Adipose tissue (tissue), 3 donors: ENCODE results near the gene PLPP3. TPM values are rescaled to one million over a fixed set of nuclear protein-coding genes. Genes with fewer than 3 reads are reported as not detected.

Experiments used
- H3K27ac ChIP-seq: one replicate; pipeline ENCODE4 v1.5.1; 2013; ENCODE audit warnings: low read depth, low read length
- WGBS, 3 donors: extraction: QIAGEN DNeasy Blood & Tissue Kit; methylation state at CpG; one replicate each; pipeline ENCODE4 v1.1.7; 2013; 5-methylcytosine and 5-hydroxymethylcytosine counted together
- polyA plus RNA-seq, 3 donors: library from polyadenylated mRNA; stranded (reverse); fragments of 200-250 nt; gene quantifications; one replicate each; pipeline ENCODE4 v1.2.3, GENCODE V29; 2013
- donor health status: healthy with polysubstance abuse.
- donor health status: Bipolar disorder and iron deficiency.
- donor health status: healthy.

Gene PLPP3
- polyA plus RNA-seq, 3 donors = 24.1 to 174 (median 93.5) TPM

DNA sequence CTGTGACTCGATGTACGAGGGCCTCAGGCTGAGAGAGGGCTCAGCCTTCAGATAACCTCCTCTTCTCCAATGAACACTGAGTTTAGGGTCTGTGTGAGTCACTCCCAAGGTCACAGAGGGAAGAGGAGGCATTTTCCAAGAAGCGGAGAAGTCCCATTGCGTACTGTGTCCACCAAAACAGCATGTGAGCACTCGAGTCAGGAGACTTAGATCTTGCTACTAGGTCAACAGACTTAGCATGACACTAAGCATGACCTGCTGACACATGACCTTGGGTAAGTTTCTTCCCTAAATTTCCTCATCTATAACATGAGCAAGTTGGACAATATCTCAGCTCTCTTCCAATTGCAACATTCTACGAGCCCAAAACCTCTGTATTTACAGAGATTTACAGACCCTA lies 68.0 kb downstream of the PLPP3 start:
- no peak overlapping the region for H3K27ac ChIP-seq
- 74 to 82% (median 80%) methylated on average over 6 of the region's 6 CpGs for WGBS, 3 donors

DNA sequence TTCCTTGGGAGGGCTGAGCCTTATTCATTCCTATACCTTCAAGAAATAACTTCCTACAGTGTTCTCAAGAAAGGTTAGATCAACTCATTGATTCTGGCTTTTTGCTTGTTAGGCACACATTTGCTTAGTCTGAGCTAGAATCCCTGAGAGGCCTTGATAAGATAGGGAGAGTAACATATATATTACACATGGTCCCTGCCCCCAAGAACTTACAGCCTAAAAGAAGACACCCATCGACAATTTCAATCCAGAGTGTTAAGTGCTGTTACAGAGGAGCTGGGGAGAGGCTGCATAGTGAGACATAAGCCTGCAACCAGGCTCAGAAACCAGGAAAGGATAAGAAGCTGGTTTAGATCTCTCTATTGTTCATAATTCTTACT lies 68.7 kb downstream of the PLPP3 start:
- H3K27ac ChIP-seq = no peak overlapping the region
- WGBS, 3 donors = 25 to 50% (median 31%) methylated on average over 1 of the region's 1 CpG

DNA sequence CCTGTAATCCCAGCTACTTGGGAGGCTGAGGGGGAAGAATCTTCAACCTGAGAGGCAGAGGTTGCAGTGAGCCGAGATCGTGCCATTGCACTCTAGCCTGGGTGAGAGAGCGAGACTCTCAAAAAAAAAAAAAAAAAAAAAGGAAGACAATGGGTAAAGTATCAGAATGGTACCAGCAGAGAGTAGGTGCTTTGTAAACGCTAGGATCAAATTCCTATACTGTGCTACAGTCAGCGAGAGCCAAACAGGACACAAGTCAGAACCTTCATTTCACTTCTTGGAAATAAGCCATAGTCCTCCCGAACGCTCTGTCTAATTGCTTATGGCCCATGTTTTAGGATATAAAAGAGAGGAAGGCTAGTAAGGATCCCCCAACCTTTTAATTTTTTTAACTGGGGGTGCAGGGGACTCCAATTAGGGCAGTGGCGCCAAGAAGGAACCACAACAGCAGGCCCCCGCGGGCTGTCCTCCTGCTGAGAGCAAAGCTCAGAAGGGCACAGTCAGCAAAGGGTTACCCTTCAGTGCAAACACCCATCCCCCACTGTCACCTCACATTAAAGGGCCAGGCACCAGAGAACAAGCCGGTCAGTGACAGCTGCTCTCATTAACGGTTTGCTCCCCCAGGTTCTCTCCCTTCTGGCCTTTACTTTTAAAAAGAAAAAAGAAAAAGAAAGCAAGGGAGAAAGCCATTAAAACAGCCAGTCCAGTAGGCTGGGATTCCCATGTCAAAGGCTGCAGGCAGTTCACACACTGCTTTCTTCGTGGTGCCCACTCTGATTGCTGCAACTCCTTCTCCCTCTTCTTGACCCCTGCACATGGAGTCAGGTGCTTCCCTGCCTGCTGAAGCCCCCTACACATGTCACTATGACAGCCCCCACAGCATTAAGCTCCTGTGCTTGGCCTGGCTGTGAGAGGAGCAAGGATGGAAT lies 69.4 kb downstream of the PLPP3 start:
- WGBS, 3 donors = 58 to 65% (median 64%) methylated on average over 13 of the region's 13 CpGs
- no peak overlapping the region for H3K27ac ChIP-seq

DNA sequence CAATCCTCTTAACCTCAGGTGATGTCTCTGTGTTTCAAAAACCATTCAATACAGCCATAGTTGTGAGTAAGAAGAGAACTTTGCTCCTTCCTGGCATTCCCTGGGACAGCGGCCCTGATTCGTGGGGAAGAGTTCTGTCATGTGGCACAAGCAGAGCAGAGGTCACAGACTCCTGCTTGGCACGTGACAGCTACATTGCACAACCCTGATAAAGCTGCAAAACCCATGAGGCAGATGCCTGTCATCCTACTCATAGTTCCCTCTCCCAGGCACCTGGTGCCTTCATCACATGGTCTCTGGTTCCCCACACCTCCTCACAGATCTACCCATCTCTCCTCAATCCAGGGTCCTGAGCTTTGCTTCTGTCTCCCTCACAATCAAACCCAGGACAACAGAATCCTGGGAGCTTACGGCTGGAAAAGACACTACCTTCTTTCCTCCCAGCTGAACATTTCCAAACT lies 70.8 kb downstream of the PLPP3 start:
- WGBS, 3 donors = 28 to 44% (median 41%) methylated on average over 4 of the region's 4 CpGs
- H3K27ac ChIP-seq = no peak overlapping the region

- 45 to 91% (median 80%) methylated on average over 3 of the region's 3 CpGs for WGBS, 3 donors
- no peak overlapping the region for H3K27ac ChIP-seq
These were observed 71.3 kb downstream of the PLPP3 start for GRCh38 chr1:56507925-56508522.

GRCh38 chr1:56506951-56507491 lies 72.3 kb downstream of the PLPP3 start:
- H3K27ac ChIP-seq = no peak overlapping the region
- WGBS, 3 donors = 54 to 76% (median 57%) methylated on average over 3 of the region's 3 CpGs

- no peak overlapping the region for H3K27ac ChIP-seq
- 46 to 58% (median 50%) methylated on average over 14 of the region's 14 CpGs for WGBS, 3 donors
These were observed 73.3 kb downstream of the PLPP3 start for GRCh38 chr1:56505792-56506743.

DNA sequence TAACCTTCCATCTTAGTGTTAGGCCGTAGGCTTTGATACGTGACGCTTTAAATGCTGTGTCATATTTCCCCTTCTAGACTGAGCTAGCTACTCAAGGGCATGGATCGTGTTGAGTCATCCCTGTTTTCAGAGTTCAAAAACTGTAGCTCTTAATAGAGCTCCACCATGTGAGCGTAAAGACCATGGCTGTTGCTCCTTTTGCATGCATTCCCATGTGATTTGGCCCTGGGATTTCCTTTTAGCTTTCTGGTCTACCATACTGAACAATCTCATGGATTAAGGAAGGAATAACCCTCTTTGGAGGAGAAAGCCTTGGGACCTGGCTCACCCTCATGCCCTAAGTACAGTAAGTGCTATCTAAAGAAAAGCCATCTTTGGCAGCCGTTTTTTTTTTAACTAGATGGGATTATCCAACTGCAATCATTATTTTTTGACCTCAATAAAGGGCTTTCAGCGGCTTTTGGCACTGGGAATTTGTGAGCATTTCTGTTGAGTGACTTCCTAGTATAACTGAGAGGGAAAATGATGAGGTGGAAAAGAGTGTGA lies 76.6 kb downstream of the PLPP3 start:
- 64 to 93% (median 75%) methylated on average over 7 of the region's 7 CpGs for WGBS, 3 donors
- no peak overlapping the region for H3K27ac ChIP-seq

DNA sequence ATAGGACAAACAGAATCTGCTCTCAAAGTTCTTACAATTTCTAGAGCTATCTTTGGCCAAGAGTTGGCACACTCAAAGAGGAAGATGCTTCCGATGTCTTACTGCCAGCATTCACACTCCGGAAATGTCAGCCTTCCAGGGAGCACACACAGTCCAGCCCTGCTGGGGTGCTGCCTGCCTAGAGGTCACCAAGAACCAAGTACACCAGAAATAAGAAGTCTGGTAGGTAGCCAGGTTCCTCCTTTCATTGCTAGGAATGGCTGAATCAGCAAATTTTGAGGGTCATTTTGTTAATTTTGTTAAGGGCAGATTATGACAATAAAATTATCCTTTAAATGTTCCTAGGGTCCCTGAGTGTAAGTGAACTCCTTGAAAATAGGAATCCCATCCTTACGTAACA lies 77.5 kb downstream of the PLPP3 start:
- WGBS, 3 donors = 71 to 89% (median 79%) methylated on average over 3 of the region's 3 CpGs
- no peak overlapping the region for H3K27ac ChIP-seq

- WGBS, 3 donors = 59 to 77% (median 68%) methylated on average over 1 of the region's 1 CpG
- H3K27ac ChIP-seq = no peak overlapping the region
These were observed 77.9 kb downstream of the PLPP3 start for GRCh38 chr1:56501426-56501825.

DNA sequence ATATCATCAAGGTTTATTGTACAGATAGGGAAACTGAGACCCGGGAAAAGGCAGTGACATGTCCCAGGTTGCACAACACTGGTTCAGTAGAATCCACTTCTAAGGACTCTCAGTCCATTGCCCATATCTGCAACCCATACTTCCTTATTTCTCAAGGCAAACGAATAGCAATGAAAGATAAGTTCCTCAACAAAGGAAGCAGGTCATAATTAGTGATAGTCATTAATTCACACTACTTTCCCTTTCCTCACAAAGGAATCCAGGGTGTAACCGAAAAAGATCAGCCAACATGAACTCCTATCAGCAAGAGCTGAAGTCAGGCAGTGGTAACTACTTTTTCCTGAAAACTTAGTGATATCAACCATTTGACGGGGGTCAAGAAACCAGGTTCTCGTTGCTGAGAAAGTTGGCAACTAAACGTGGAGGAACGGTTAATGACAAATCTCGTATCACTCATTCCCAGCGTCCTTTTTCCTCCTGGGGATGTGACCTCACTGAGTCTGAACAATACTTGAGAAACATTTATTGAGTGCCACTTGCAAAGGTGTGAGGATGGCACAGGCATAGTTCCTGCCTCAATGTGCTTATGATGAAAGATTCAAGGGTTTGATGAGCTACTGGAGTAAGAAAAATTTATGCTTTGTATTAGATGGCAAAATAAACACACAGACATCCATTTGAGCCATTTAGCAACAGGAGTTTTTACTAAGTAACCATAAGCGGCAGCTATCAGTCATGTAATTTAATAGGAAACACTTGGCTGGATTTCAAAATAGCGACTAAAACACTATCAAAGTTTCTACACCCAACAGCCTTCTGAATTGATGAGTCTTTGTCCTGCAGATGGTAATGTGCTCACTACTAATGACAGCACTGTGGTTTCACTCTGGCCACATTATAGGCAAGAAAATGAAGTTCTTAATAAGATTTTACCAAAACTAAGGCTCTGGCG lies 82.3 kb downstream of the PLPP3 start:
- 54 to 60% (median 56%) methylated on average over 12 of the region's 12 CpGs for WGBS, 3 donors
- no peak overlapping the region for H3K27ac ChIP-seq

GRCh38 chr1:56496158-56496557 lies 83.2 kb downstream of the PLPP3 start:
- 41 to 57% (median 46%) methylated on average over 2 of the region's 2 CpGs for WGBS, 3 donors
- no peak overlapping the region for H3K27ac ChIP-seq

GRCh38 chr1:56495538-56495937 lies 83.8 kb downstream of the PLPP3 start:
- no peak overlapping the region for H3K27ac ChIP-seq
- 61 to 81% (median 64%) methylated on average over 10 of the region's 10 CpGs for WGBS, 3 donors

- no peak overlapping the region for H3K27ac ChIP-seq
- WGBS, 3 donors = 72 to 90% (median 86%) methylated on average over 5 of the region's 5 CpGs
These were observed 85.1 kb downstream of the PLPP3 start for GRCh38 chr1:56494306-56494705.

GRCh38 chr1:56493826-56494225 lies 85.5 kb downstream of the PLPP3 start:
- 95 to 98% (median 96%) methylated on average over 2 of the region's 2 CpGs for WGBS, 3 donors
- H3K27ac ChIP-seq = no peak overlapping the region

DNA sequence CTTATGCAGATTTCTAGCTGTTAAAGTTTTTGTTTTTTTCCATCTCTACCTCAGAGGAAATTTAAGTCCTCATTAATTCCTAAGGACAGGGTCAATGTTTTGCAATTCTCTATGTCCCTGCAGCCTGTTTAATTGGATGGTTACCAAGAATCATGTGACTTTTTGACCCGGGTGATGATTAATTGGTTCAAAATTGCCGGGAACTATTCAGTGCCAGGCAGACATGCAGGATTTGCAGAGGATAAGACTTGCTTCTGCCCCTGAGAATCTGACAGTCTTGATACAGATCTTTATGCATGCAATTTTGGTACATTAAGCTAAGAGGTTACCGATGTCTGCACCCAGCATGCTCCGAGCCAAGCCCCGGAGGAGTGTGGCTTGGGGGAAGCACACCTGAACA lies 87.9 kb downstream of the PLPP3 start:
- WGBS, 3 donors = 37 to 58% (median 52%) methylated on average over 5 of the region's 5 CpGs
- no peak overlapping the region for H3K27ac ChIP-seq

DNA sequence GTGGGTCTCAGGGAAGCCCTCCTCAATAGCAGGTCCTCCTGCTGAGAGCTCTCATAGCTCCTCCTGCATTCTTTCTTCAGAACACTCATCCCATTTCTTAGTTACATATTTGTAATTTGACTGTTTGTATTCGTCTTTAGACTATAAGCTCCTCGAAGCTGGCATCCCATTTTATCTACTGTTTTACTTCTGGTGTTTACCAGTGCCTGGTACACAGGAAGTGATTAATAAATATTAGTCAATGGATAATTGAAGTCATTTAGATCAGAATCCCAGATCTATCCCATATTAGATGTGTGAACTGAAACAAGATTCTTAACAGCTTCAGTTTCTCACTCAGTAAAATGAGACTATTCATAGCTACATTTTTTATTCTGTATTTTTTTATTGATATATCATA lies 88.7 kb downstream of the PLPP3 start:
- 65 to 86% (median 83%) methylated on average over 2 of the region's 2 CpGs for WGBS, 3 donors
- H3K27ac ChIP-seq = no peak overlapping the region
